Aorta (tissue), 5 donors: ENCODE data around the gene CCDC88C. TPM values are rescaled to one million over a fixed set of nuclear protein-coding genes. Genes with fewer than 3 reads are reported as not detected.

Source experiments
- ATAC-seq: fragments of 200-7000 bp; cut with Tn5 transposase; one replicate; pipeline ENCODE4 v1.9.1; 2022; ENCODE audit warnings: moderate library complexity; ENCODE audit not compliant: low FRiP score
- DNase-seq, 2 donors: peaks; one replicate each; pipeline ENCODE4 v3.0.0-alpha.2; 2020
- H3K27ac ChIP-seq, 2 donors: one replicate each; pipeline ENCODE4 v1.5.1; 2013; ENCODE audit warnings: low read length in 2 of 2, mild to moderate bottlenecking in 2 of 2, moderate library complexity in 2 of 2, control low read depth in 1 of 2, inconsistent platforms in 1 of 2, low read depth in 1 of 2
- H3K27me3 ChIP-seq, 2 donors: one replicate each; pipeline ENCODE4 v1.6.1; 2013; ENCODE audit warnings: control low read depth in 1 of 2, low read length in 1 of 2, mild to moderate bottlenecking in 1 of 2, moderate library complexity in 1 of 2; ENCODE audit not compliant: insufficient read depth in 2 of 2, control insufficient read depth in 1 of 2
- H3K36me3 ChIP-seq, 2 donors: one replicate each; pipeline ENCODE4 v1.6.1; 2013; ENCODE audit warnings: control low read depth in 1 of 2, low read length in 1 of 2, mild to moderate bottlenecking in 1 of 2; ENCODE audit not compliant: insufficient read depth in 2 of 2, control insufficient read depth in 1 of 2
- H3K4me1 ChIP-seq, 2 donors: one replicate each; pipeline ENCODE4 v1.6.1; 2013; ENCODE audit warnings: low read length in 2 of 2, control low read depth in 1 of 2, mild to moderate bottlenecking in 1 of 2, moderate library complexity in 1 of 2; ENCODE audit not compliant: insufficient read depth in 2 of 2, control insufficient read depth in 1 of 2
- H3K4me3 ChIP-seq, 2 donors: one replicate each; pipeline ENCODE4 v1.5.1; 2013; ENCODE audit warnings: low read length in 2 of 2, control low read depth in 1 of 2, mild to moderate bottlenecking in 1 of 2
- H3K9me3 ChIP-seq: one replicate; pipeline ENCODE4 v1.6.1; 2013; ENCODE audit warnings: mild to moderate bottlenecking, low read length; ENCODE audit not compliant: control insufficient read depth
- WGBS, 2 donors: extraction: QIAGEN DNeasy Blood & Tissue Kit; methylation state at CpG; one replicate each; pipeline ENCODE4 v1.1.7; 2013; 5-methylcytosine and 5-hydroxymethylcytosine counted together
- intact Hi-C, 2 donors: fragments of 100-400 bp; cut with DNase I; formaldehyde crosslinking; loops; one replicate each; pipeline versions ENCODE4 v1.14.2 to v1.15.0; 2022
- polyA plus RNA-seq, 2 donors: library from polyadenylated mRNA; stranded (reverse); fragments of 200-250 nt; gene quantifications; one replicate each; pipeline ENCODE4 v1.2.3, GENCODE V29; 2013
- total RNA-seq, 2 donors: library from RNA; stranded (reverse); fragmentation: NEBNext Ultra II Directional; extraction: Animal tissue kit (Norgen Biotek cat#: 25700); gene quantifications; one replicate each; pipeline ENCODE4 v1.2.1, GENCODE V29; 2021
- donor health status: healthy with polysubstance abuse.
- donor health status: Bipolar disorder and iron deficiency.
- donor health status: DM: no; HTN: no; CAD: no.
- donor health status: DM: no; HTN: no; CAD: no.
- donor health status: DM: yes; HTN: yes; CAD: no.

The CCDC88C gene
- total and polyA plus RNA-seq, 4 donors = 0.33 to 18.4 (median 6.1) TPM

- H3K9me3 ChIP-seq = no peaks in the 10 kb centered on the region
- no peaks in the 10 kb centered on the region for H3K36me3 ChIP-seq
- intact Hi-C loops = no loop called here
- no peaks in the 10 kb centered on the region for H3K4me1 ChIP-seq
- ATAC-seq (no peak), DNase-seq (no peak)
- H3K27ac ChIP-seq = no peak overlapping the region
- 93 to 95% methylated on average over 14 of the region's 14 CpGs for WGBS, 2 donors
- no peaks in the 10 kb centered on the region for H3K27me3 ChIP-seq
- H3K4me3 ChIP-seq = no peak overlapping the region
Measured at GRCh38 chr14:91405241-91405721, 12.3 kb downstream of the CCDC88C start.

GRCh38 chr14:91402771-91403600 is 14.6 kb downstream of the CCDC88C start:
- Histone ChIP-seq H3K27me3 (no peaks in the 10 kb centered on the region), H3K4me3 (no peak overlapping the region), H3K36me3 (no peaks in the 10 kb centered on the region), H3K4me1 (no peaks in the 10 kb centered on the region), H3K27ac (no peak overlapping the region), H3K9me3 (no peaks in the 10 kb centered on the region)
- intact Hi-C loops = no loop called here
- WGBS, 2 donors = 51 to 54% methylated on average over 18 of the region's 18 CpGs
- ATAC-seq (no peak), DNase-seq (peak in 1 of 2 donors; percentile 21)

DNA sequence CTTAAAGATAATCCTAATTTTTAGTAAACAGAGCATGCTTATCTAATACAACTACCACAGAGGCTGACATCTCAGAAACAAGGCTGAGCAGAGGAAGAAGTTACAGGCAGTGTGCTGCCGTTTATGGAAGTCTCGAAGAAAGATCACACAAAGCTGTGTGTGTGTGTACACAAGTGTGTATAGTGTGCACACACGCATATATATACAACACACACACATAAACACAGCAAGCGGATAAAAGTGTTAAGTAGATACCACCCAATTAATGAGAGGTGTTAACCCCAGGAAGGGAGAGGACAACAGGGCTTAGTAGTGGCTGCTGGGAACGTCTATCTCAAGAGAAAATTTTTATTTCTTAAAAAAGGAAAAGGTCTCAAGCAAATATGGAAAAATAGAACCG is 15.3 kb downstream of the CCDC88C start:
- WGBS, 2 donors = 43 to 44% methylated on average over 6 of the region's 6 CpGs
- Histone ChIP-seq H3K27me3 (no peaks in the 10 kb centered on the region), H3K4me1 (no peaks in the 10 kb centered on the region), H3K27ac (no peak overlapping the region), H3K36me3 (no peaks in the 10 kb centered on the region), H3K4me3 (no peak overlapping the region), H3K9me3 (no peaks in the 10 kb centered on the region)
- ATAC-seq (no peak), DNase-seq (no peak)
- intact Hi-C loops = no loop called here

GRCh38 chr14:91401751-91402150 is 15.9 kb downstream of the CCDC88C start:
- Histone ChIP-seq H3K36me3 (no peaks in the 10 kb centered on the region), H3K27me3 (no peaks in the 10 kb centered on the region), H3K4me1 (no peaks in the 10 kb centered on the region), H3K27ac (no peak overlapping the region), H3K9me3 (no peaks in the 10 kb centered on the region), H3K4me3 (no peak overlapping the region)
- ATAC-seq = no peak
- intact Hi-C loops = no loop called here
- no peak for DNase-seq
- WGBS, 2 donors = 94 to 97% methylated on average over 7 of the region's 7 CpGs

GRCh38 chr14:91400696-91401095 is 16.9 kb downstream of the CCDC88C start:
- Histone ChIP-seq H3K4me3 (no peak overlapping the region), H3K27ac (no peak overlapping the region), H3K36me3 (no peaks in the 10 kb centered on the region), H3K4me1 (no peaks in the 10 kb centered on the region), H3K27me3 (no peaks in the 10 kb centered on the region), H3K9me3 (no peaks in the 10 kb centered on the region)
- WGBS, 2 donors = 87 to 89% methylated on average over 1 of the region's 1 CpG
- no peak for ATAC-seq
- intact Hi-C loops = no loop called here
- DNase-seq = no peak

GRCh38 chr14:91399868-91400640 is 17.6 kb downstream of the CCDC88C start:
- Histone ChIP-seq H3K27ac (no peak overlapping the region), H3K27me3 (no peaks in the 10 kb centered on the region), H3K9me3 (no peaks in the 10 kb centered on the region), H3K4me1 (no peaks in the 10 kb centered on the region), H3K36me3 (no peaks in the 10 kb centered on the region), H3K4me3 (no peak overlapping the region)
- ATAC-seq (no peak), DNase-seq (peak in 1 of 2 donors; percentile 64)
- 82% methylated on average over 20 of the region's 20 CpGs for WGBS, 2 donors
- intact Hi-C loops = no loop called here

DNA sequence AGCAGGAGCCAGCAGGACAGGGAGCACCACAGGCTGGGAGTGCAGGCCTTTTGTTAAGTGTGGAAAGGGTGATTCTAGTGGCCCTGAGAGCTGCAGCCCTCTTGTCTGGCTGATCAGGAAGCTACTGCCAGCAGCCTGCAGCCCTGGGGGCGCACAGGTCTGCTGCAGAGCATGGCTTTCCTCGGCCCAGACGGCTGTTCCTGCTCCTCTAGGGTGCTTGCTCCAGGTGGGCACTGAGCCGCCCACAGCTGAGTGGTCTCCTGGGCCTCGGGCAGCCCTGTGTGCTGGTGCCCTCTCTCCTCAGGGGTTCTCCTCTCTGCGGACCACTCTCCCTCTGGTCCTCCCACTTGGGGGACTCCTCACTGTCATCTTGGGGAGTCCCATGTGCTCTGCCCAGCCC is 18.9 kb downstream of the CCDC88C start:
- WGBS, 2 donors = 86 to 89% methylated on average over 6 of the region's 6 CpGs

GRCh38 chr14:91397965-91398591 is 19.5 kb downstream of the CCDC88C start:
- H3K4me3 ChIP-seq = no peak overlapping the region
- H3K9me3 ChIP-seq = no peaks in the 10 kb centered on the region
- ATAC-seq (no peak), DNase-seq (no peak)
- H3K4me1 ChIP-seq = no peaks in the 10 kb centered on the region
- no peaks in the 10 kb centered on the region for H3K27me3 ChIP-seq
- H3K36me3 ChIP-seq = no peaks in the 10 kb centered on the region
- H3K27ac ChIP-seq = no peak overlapping the region
- WGBS, 2 donors = 34 to 48% methylated on average over 8 of the region's 8 CpGs
- intact Hi-C loops = no loop called here

More for the DNA sequence above, 18.9 kb downstream of the CCDC88C start:
- Histone ChIP-seq H3K9me3 (no peaks in the 10 kb centered on the region), H3K36me3 (no peaks in the 10 kb centered on the region), H3K27ac (no peak overlapping the region), H3K27me3 (no peaks in the 10 kb centered on the region), H3K4me3 (no peak overlapping the region), H3K4me1 (no peaks in the 10 kb centered on the region)
- intact Hi-C loops = no loop called here
- ATAC-seq = no peak
- peak in 1 of 2 donors; percentile 26 for DNase-seq
